CD14-positive monocyte (primary cell): ENCODE results near the gene IFIT1. TPM values are rescaled to one million over a fixed set of nuclear protein-coding genes. Genes with fewer than 3 reads are reported as not detected.

Experiments
- DNase-seq, 3 donors: peaks; one replicate each; pipeline ENCODE4 v3.0.0-alpha.2; 2011 to 2022
- H2AFZ ChIP-seq: 2 replicates; pipeline ENCODE4 v1.6.0; 2012; ENCODE audit warnings: mild to moderate bottlenecking, low read depth, low read length, inconsistent platforms; ENCODE audit not compliant: insufficient read depth, poor library complexity, severe bottlenecking
- H3K27ac ChIP-seq, 2 donors: 1 replicate in 1 of 2; 2 replicates in 1 of 2; pipeline ENCODE4 v1.5.1; 2012 to 2013; ENCODE audit warnings: low read length in 2 of 2, control low read depth in 1 of 2, inconsistent platforms in 1 of 2, low read depth in 1 of 2, mild to moderate bottlenecking in 1 of 2
- H3K27me3 ChIP-seq, 2 donors: one replicate each; pipeline versions ENCODE4 v1.6.0 to v1.6.1; 2011 to 2013; ENCODE audit warnings: low read length in 2 of 2; ENCODE audit not compliant: control insufficient read depth in 2 of 2, insufficient read depth in 2 of 2
- H3K36me3 ChIP-seq, 2 donors: replicated peaks in 1 of 2; 1 replicate in 1 of 2; 2 replicates in 1 of 2; pipeline versions ENCODE4 v1.5.1 to v1.6.1; 2012 to 2013; ENCODE audit warnings: low read length in 2 of 2, control low read depth in 1 of 2, inconsistent platforms in 1 of 2, mild to moderate bottlenecking in 1 of 2; ENCODE audit not compliant: insufficient read depth in 2 of 2, control insufficient read depth in 1 of 2
- H3K4me1 ChIP-seq, 2 donors: 1 replicate in 1 of 2; 2 replicates in 1 of 2; pipeline versions ENCODE4 v1.5.1 to v1.6.1; 2012 to 2013; ENCODE audit warnings: low read length in 2 of 2, control low read depth in 1 of 2, inconsistent platforms in 1 of 2, mild to moderate bottlenecking in 1 of 2, moderate library complexity in 1 of 2; ENCODE audit not compliant: insufficient read depth in 2 of 2, control insufficient read depth in 1 of 2
- H3K4me2 ChIP-seq: replicated peaks from 2 replicates; pipeline ENCODE3; 2012; ENCODE audit warnings: low read length, moderate library complexity, mild to moderate bottlenecking; ENCODE audit not compliant: poor library complexity, severe bottlenecking; ENCODE audit errors: extremely low read depth
- H3K4me3 ChIP-seq, 3 experiments: fragments of 200-600 bp in 1 of 3; sonication (generic) in 1 of 3; replicated peaks in 1 of 3; 1 replicate in 2 of 3; 2 replicates in 1 of 3; pipeline ENCODE4 v1.5.1; 2011 to 2013; ENCODE audit warnings: low read length in 3 of 3, mild to moderate bottlenecking in 3 of 3, control low read depth in 2 of 3, low read depth in 2 of 3, inconsistent platforms in 1 of 3, moderate library complexity in 1 of 3
- H3K79me2 ChIP-seq: 2 replicates; pipeline ENCODE4 v1.6.0; 2012; ENCODE audit warnings: mild to moderate bottlenecking, control low read depth, inconsistent platforms, low read length, moderate library complexity; ENCODE audit not compliant: insufficient read depth
- H3K9ac ChIP-seq: 2 replicates; pipeline ENCODE4 v1.6.0; 2017; ENCODE audit warnings: low read length, mild to moderate bottlenecking; ENCODE audit not compliant: insufficient read depth, poor library complexity, severe bottlenecking
- H3K9me3 ChIP-seq, 2 donors: replicated peaks in 1 of 2; 1 replicate in 1 of 2; 2 replicates in 1 of 2; pipeline versions ENCODE4 v1.5.1 to v1.6.1; 2012 to 2013; ENCODE audit warnings: low read length in 2 of 2, control low read depth in 1 of 2; ENCODE audit not compliant: control insufficient read depth in 1 of 2, insufficient read depth in 1 of 2
- H4K20me1 ChIP-seq: 2 replicates; pipeline ENCODE4 v1.6.0; 2012; ENCODE audit warnings: mild to moderate bottlenecking, low read length, control low read depth, moderate library complexity; ENCODE audit not compliant: insufficient read depth
- H3K27ac Mint-ChIP-seq, 7 donors: one replicate each; pipeline ENCODE4 v1.8.0; 2020; ENCODE audit warnings: mild to moderate bottlenecking in 7 of 7, mixed read lengths in 7 of 7, moderate library complexity in 6 of 7, inconsistent platforms in 2 of 7
- H3K27me3 Mint-ChIP-seq, 3 donors: one replicate each; pipeline ENCODE4 v1.8.0; 2021 to 2022; ENCODE audit warnings: low read depth in 3 of 3, mild to moderate bottlenecking in 3 of 3, mixed read lengths in 3 of 3, moderate library complexity in 3 of 3, inconsistent platforms in 1 of 3
- H3K36me3 Mint-ChIP-seq, 2 donors: one replicate each; pipeline ENCODE4 v1.8.0; 2020; ENCODE audit warnings: mixed read lengths in 2 of 2, inconsistent platforms in 1 of 2, mild to moderate bottlenecking in 1 of 2
- H3K4me1 Mint-ChIP-seq: one replicate; pipeline ENCODE4 v1.8.0; 2020; ENCODE audit warnings: mild to moderate bottlenecking, mixed read lengths
- H3K4me3 Mint-ChIP-seq, 2 donors: one replicate each; pipeline ENCODE4 v1.8.0; 2020; ENCODE audit warnings: mild to moderate bottlenecking in 2 of 2, mixed read lengths in 2 of 2, moderate library complexity in 1 of 2
- H3K9me3 Mint-ChIP-seq, 7 donors: one replicate each; pipeline ENCODE4 v1.8.0; 2020 to 2022; ENCODE audit warnings: mixed read lengths in 7 of 7, mild to moderate bottlenecking in 6 of 7, moderate library complexity in 6 of 7, inconsistent platforms in 2 of 7
- CTCF ChIP-seq: fragments of 200-600 bp; IDR thresholded peaks from one replicate; pipeline ENCODE4 v1.8.0; 2022; ENCODE audit warnings: antibody characterized with exemption, mild to moderate bottlenecking
- WGBS: methylation state at CpG from one replicate; pipeline ENCODE4 v1.1.5; 2013; ENCODE audit warnings: missing lambda C conversion rate; ENCODE audit not compliant: insufficient coverage; 5-methylcytosine and 5-hydroxymethylcytosine counted together
- intact Hi-C, 2 donors: fragments of 100-400 bp; cut with micrococcal nuclease; formaldehyde crosslinking; loops; one replicate each; pipeline versions ENCODE4 v1.15.0 to v1.15.1; 2023
- polyA plus RNA-seq, 3 donors: library from polyadenylated mRNA; depleted of rRNA in 1 of 3; unstranded in 2 of 3; stranded (reverse) in 1 of 3; fragments of 300-500 nt in 2 of 3; fragments of >200 nt in 1 of 3; fragmentation: Illumina TruSeq in 2 of 3; gene quantifications; 1 replicate in 2 of 3; 2 replicates in 1 of 3; pipeline ENCODE4 v1.2.3, GENCODE V29; 2012 to 2021

Gene IFIT1
- polyA plus RNA-seq, 3 donors = 4.8 to 17.1 (median 12.1) TPM

DNA sequence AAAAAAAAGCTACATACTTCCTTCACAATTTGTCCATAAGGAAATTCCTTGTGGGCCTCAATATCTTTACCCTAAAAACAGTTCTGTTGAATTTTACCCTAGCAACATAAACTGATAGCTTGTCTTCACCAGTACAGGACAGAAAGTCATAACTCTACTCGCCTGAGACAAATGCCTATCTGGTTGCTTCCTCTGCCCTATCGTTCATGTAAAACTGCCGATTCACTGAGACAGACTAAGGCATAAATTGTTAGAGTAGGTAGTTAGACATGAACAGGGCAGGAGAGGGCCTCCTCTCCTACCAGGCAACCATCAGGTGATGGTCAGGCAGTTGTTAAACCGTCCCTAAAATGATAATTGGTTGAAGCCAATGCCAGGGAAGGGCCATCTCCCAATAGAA, 39.6 kb upstream of the IFIT1 start:
- no peak for TF ChIP-seq CTCF

GRCh38 chr10:89355394-89355931, 37.0 kb upstream of the IFIT1 start:
- H3K27me3 ChIP-seq = no peaks in the 10 kb centered on the region
- H3K9me3 ChIP-seq = no peaks in the 10 kb centered on the region
- no peak overlapping the region for H3K27ac Mint-ChIP-seq
- H2AFZ ChIP-seq = no peak overlapping the region
- peaks cover 1 to 3% of the 10 kb centered on the region in 2 donors for H3K36me3 Mint-ChIP-seq
- no peak overlapping the region for H3K4me3 Mint-ChIP-seq
- H3K4me2 ChIP-seq = no peak overlapping the region
- no peak for TF ChIP-seq CTCF
- no peaks in the 10 kb centered on the region for H3K36me3 ChIP-seq
- DNase-seq = peak in 1 of 3 donors; percentile 36
- H3K9me3 Mint-ChIP-seq = peaks cover 0 to 1% (median 0%) of the 10 kb centered on the region in 7 donors
- WGBS = no CpG with 5 or more reads among the region's 2 CpGs
- peaks cover 19% of the 10 kb centered on the region for H3K4me1 Mint-ChIP-seq
- H3K27me3 Mint-ChIP-seq = peaks cover 0 to 3% (median 0%) of the 10 kb centered on the region in 3 donors
- H4K20me1 ChIP-seq = no peaks in the 10 kb centered on the region
- no peak overlapping the region for H3K9ac ChIP-seq
- no peak overlapping the region for H3K4me3 ChIP-seq
- H3K27ac ChIP-seq = no peak overlapping the region
- peaks cover 8 to 10% of the 10 kb centered on the region in 2 donors for H3K4me1 ChIP-seq
- intact Hi-C loops = no loop called here
- no peaks in the 10 kb centered on the region for H3K79me2 ChIP-seq

More for the DNA sequence above, 39.6 kb upstream of the IFIT1 start:
- Mint-ChIP-seq H3K27ac (no peak overlapping the region), H3K4me3 (no peak overlapping the region), H3K4me1 (peaks cover 44% of the 10 kb centered on the region), H3K9me3 (peaks cover 0 to 1% (median 0%) of the 10 kb centered on the region in 7 donors), H3K36me3 (peaks cover 1 to 3% of the 10 kb centered on the region in 2 donors), H3K27me3 (no peaks in the 10 kb centered on the region)
- intact Hi-C loops = no loop called here
- Histone ChIP-seq H3K27ac (no peak overlapping the region), H3K79me2 (no peaks in the 10 kb centered on the region), H2AFZ (no peak overlapping the region), H3K9me3 (no peaks in the 10 kb centered on the region), H3K9ac (no peak overlapping the region), H3K27me3 (no peaks in the 10 kb centered on the region), H3K4me2 (no peak overlapping the region), H3K4me3 (no peak overlapping the region), H4K20me1 (no peaks in the 10 kb centered on the region), H3K4me1 (peaks cover 28 to 34% of the 10 kb centered on the region in 2 donors), H3K36me3 (no peaks in the 10 kb centered on the region)
- no peak for DNase-seq
- WGBS = no CpG with 5 or more reads among the region's 4 CpGs
